BE2C (cell line): ENCODE results near the gene PTPRG.
A peak's percentile ranks its signal among the peaks of the same experiment; 100 is the strongest.

Experiments
- DNase-seq: peaks from one replicate; pipeline ENCODE4 v3.0.0-alpha.2; 2020
- H3K27me3 ChIP-seq: fragments of 250-450 bp; sonication (Bioruptor Pico); 2 replicates; pipeline ENCODE4 v1.5.1; 2020; ENCODE audit warnings: mild to moderate bottlenecking
- H3K36me3 ChIP-seq: fragments of 250-450 bp; sonication (Bioruptor Pico); 2 replicates; pipeline ENCODE4 v1.5.1; 2020; ENCODE audit warnings: mild to moderate bottlenecking
- H3K4me1 ChIP-seq: fragments of 250-450 bp; sonication (Bioruptor Pico); 2 replicates; pipeline ENCODE4 v1.5.1; 2020
- H3K4me3 ChIP-seq: 2 replicates; pipeline ENCODE4 v1.5.1; 2011; ENCODE audit warnings: low read depth, low read length
- H3K9me3 ChIP-seq: fragments of 250-450 bp; sonication (Bioruptor Pico); 2 replicates; pipeline ENCODE4 v1.5.1; 2020
- CTCF ChIP-seq: IDR thresholded peaks from 2 replicates; pipeline ENCODE4 v1.5.1; 2012; ENCODE audit warnings: mild to moderate bottlenecking, low read depth, low read length

The PTPRG gene

GRCh38 chr3:61935814-61936213 is 374.4 kb downstream of the PTPRG start:
- TF ChIP-seq CTCF, result no peak
- DNase-seq, result no peak
- Histone ChIP-seq H3K36me3 (no peaks in the 10 kb centered on the region), H3K9me3 (no peaks in the 10 kb centered on the region), H3K4me3 (no peak overlapping the region), H3K4me1 (no peaks in the 10 kb centered on the region), H3K27me3 (no peaks in the 10 kb centered on the region)

- TF ChIP-seq CTCF, result peak; percentile 85
- no peak overlapping the region for H3K4me3 ChIP-seq
- peak; percentile 58 for DNase-seq
- H3K9me3 ChIP-seq, result no peaks in the 10 kb centered on the region
- H3K36me3 ChIP-seq, result no peaks in the 10 kb centered on the region
- no peaks in the 10 kb centered on the region for H3K27me3 ChIP-seq
- no peaks in the 10 kb centered on the region for H3K4me1 ChIP-seq
Measured at GRCh38 chr3:61936344-61936937, 375.1 kb downstream of the PTPRG start.

GRCh38 chr3:61937477-61937876 is 376.1 kb downstream of the PTPRG start:
- Histone ChIP-seq H3K4me1 (no peaks in the 10 kb centered on the region), H3K36me3 (no peaks in the 10 kb centered on the region), H3K9me3 (no peaks in the 10 kb centered on the region), H3K4me3 (no peak overlapping the region), H3K27me3 (no peaks in the 10 kb centered on the region)
- no peak for TF ChIP-seq CTCF
- DNase-seq, result no peak

DNA sequence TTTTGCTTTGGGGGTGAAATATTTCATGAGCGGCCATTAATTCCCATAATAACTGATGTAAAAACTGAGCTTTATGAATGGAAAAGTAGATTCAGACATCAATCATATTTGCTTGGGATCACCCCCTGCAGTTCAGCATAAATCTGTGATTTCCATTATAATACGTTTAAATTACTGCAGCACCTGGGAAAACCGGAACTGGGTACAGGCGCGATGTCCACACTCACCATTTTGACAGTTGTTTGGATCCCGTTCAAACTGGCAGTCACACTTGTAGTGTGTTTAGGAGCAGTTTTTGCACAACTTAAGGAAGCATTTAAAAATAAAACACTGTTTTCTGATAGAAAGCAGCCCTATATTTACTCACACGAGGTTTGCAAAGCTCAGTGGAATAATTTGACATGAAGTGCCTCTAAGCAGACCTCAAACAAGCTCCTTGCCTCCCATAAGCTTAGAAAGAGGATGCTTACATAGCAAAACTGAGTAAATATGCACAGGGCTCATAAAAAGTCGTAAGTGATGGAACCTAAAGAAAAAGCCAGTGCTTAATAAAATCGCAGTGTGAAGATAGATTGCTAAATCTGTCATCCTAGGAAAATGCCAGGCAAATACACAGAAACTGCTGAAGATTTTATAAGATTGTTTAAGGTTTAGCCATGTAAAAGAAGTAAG is 377.6 kb downstream of the PTPRG start:
- DNase-seq, result no peak
- no peaks in the 10 kb centered on the region for H3K4me1 ChIP-seq
- no peaks in the 10 kb centered on the region for H3K27me3 ChIP-seq
- no peak for TF ChIP-seq CTCF
- no peaks in the 10 kb centered on the region for H3K9me3 ChIP-seq
- H3K4me3 ChIP-seq, result no peak overlapping the region
- no peaks in the 10 kb centered on the region for H3K36me3 ChIP-seq

GRCh38 chr3:61940236-61940635 is 378.9 kb downstream of the PTPRG start:
- no peak for DNase-seq
- no peak for TF ChIP-seq CTCF
- Histone ChIP-seq H3K9me3 (no peaks in the 10 kb centered on the region), H3K4me3 (no peak overlapping the region), H3K4me1 (no peaks in the 10 kb centered on the region), H3K27me3 (no peaks in the 10 kb centered on the region), H3K36me3 (no peaks in the 10 kb centered on the region)

- TF ChIP-seq CTCF, result no peak
- no peaks in the 10 kb centered on the region for H3K9me3 ChIP-seq
Measured at GRCh38 chr3:61943975-61944374, 382.6 kb downstream of the PTPRG start.

More at GRCh38 chr3:61943975-61944374, 382.6 kb downstream of the PTPRG start:
- Histone ChIP-seq H3K27me3 (no peaks in the 10 kb centered on the region), H3K4me1 (no peaks in the 10 kb centered on the region), H3K36me3 (no peaks in the 10 kb centered on the region), H3K4me3 (no peak overlapping the region)
- DNase-seq, result no peak
